Hepatic stellate cell (primary cell): ENCODE data around the gene AOC3.
"Not testable (repeated sequence)": the region's sequence is repeated elsewhere in the genome, so short reads cannot be mapped to it uniquely, and the experiment has no call there.

ENCODE experiments used
- DNase-seq: peaks from one replicate; pipeline ENCODE4 v3.0.0; 2011; ENCODE audit warnings: low spot score

AOC3 gene

GRCh38 chr17:42844271-42844670 lies 6.7 kb upstream of the AOC3 start, which contains the start of gene AOC2:
AOC2 (plus strand) TSS chr17:42844580; CDS start chr17:42844627, 47 bp downstream.
- no peak for DNase-seq

GRCh38 chr17:42844761-42845555 lies 6.0 kb upstream of the AOC3 start:
- DNase-seq = no peak

GRCh38 chr17:42845556-42845917 lies 5.5 kb upstream of the AOC3 start:
- no peak for DNase-seq

- no peak for DNase-seq
Measured at GRCh38 chr17:42845918-42846593, 4.9 kb upstream of the AOC3 start.

- peak; percentile 64 for DNase-seq
Measured at GRCh38 chr17:42846594-42847280, 4.3 kb upstream of the AOC3 start.

GRCh38 chr17:42848093-42848492 lies 2.9 kb upstream of the AOC3 start:
- no peak for DNase-seq

GRCh38 chr17:42849031-42849430 lies 2.0 kb upstream of the AOC3 start:
- no peak for DNase-seq

- peak; percentile 53 for DNase-seq
Measured at GRCh38 chr17:42849451-42850181, 1.4 kb upstream of the AOC3 start.

- not testable (repeated sequence) for DNase-seq
Measured at GRCh38 chr17:42851371-42852240, 607 bp downstream of the AOC3 start.

GRCh38 chr17:42852351-42852750 lies 1.4 kb downstream of the AOC3 start:
- DNase-seq = no peak

- no peak for DNase-seq
Measured at GRCh38 chr17:42853004-42853403, 2.0 kb downstream of the AOC3 start.

- no peak for DNase-seq
Measured at GRCh38 chr17:42853597-42853967, 2.6 kb downstream of the AOC3 start.

- no peak for DNase-seq
Measured at GRCh38 chr17:42853968-42854790, 3.2 kb downstream of the AOC3 start.

GRCh38 chr17:42855048-42855596 lies 4.1 kb downstream of the AOC3 start:
- no peak for DNase-seq

- DNase-seq = not testable (repeated sequence)
Measured at GRCh38 chr17:42856093-42856492, 5.1 kb downstream of the AOC3 start.

GRCh38 chr17:42856516-42856915 lies 5.5 kb downstream of the AOC3 start:
- DNase-seq = not testable (repeated sequence)

GRCh38 chr17:42857389-42857788 lies 6.4 kb downstream of the AOC3 start:
- DNase-seq = no peak

- DNase-seq = no peak
Measured at GRCh38 chr17:42865638-42866094, 14.7 kb downstream of the AOC3 start.

GRCh38 chr17:42866216-42866615 lies 15.2 kb downstream of the AOC3 start:
- DNase-seq = no peak
